Neural progenitor cell (in vitro differentiated cells): Measurements from ENCODE around the gene HDAC8. TPM values are rescaled to one million over a fixed set of nuclear protein-coding genes. Genes with fewer than 3 reads are reported as not detected.

ENCODE experiments used
- DNase-seq: peaks from one replicate; pipeline ENCODE4 v3.0.0-alpha.2; 2016; ENCODE audit warnings: low spot score
- H2AFZ ChIP-seq: fragments of 200-600 bp; sonication (generic); replicated peaks from 2 replicates; pipeline ENCODE4 v1.6.1; 2016; ENCODE audit warnings: antibody characterized with exemption
- H3F3A ChIP-seq: fragments of 200-600 bp; sonication (generic); 2 replicates; pipeline ENCODE4 v1.6.1; 2016; ENCODE audit warnings: antibody characterized with exemption, low read depth
- H3K27ac ChIP-seq: fragments of 200-600 bp; sonication (generic); 2 replicates; pipeline ENCODE4 v1.5.1; 2016; ENCODE audit warnings: mild to moderate bottlenecking
- H3K27me3 ChIP-seq: fragments of 200-600 bp; sonication (generic); 2 replicates; pipeline ENCODE4 v1.6.1; 2016; ENCODE audit warnings: mild to moderate bottlenecking, moderate library complexity
- H3K36me3 ChIP-seq: fragments of 200-600 bp; sonication (generic); 2 replicates; pipeline ENCODE4 v1.5.1; 2016
- H3K4me1 ChIP-seq: fragments of 200-600 bp; sonication (generic); 2 replicates; pipeline ENCODE4 v1.6.1; 2016; ENCODE audit warnings: mixed run types
- H3K4me2 ChIP-seq: fragments of 200-600 bp; sonication (generic); 2 replicates; pipeline ENCODE4 v1.6.1; 2016
- H3K4me3 ChIP-seq: fragments of 200-600 bp; sonication (generic); 2 replicates; pipeline ENCODE4 v1.5.1; 2016
- H3K79me2 ChIP-seq: fragments of 200-600 bp; sonication (generic); 2 replicates; pipeline ENCODE4 v1.6.1; 2016; ENCODE audit warnings: low read depth
- H3K9ac ChIP-seq: fragments of 200-600 bp; sonication (generic); 2 replicates; pipeline ENCODE4 v1.6.1; 2016
- H3K9me3 ChIP-seq: fragments of 200-600 bp; sonication (generic); 2 replicates; pipeline ENCODE4 v1.5.1; 2016; ENCODE audit warnings: low read depth
- H4K20me1 ChIP-seq: fragments of 200-600 bp; sonication (generic); 2 replicates; pipeline ENCODE4 v1.6.1; 2016; ENCODE audit warnings: low read depth
- H3K27ac Mint-ChIP-seq: 3 replicates; pipeline ENCODE4 v1.8.0; 2021; ENCODE audit warnings: mixed read lengths
- H3K27me3 Mint-ChIP-seq: 2 replicates; pipeline ENCODE4 v1.8.0; 2022; ENCODE audit warnings: low read depth, mild to moderate bottlenecking, inconsistent platforms, moderate library complexity, mixed read lengths; ENCODE audit not compliant: insufficient read depth
- H3K36me3 Mint-ChIP-seq: 3 replicates; pipeline ENCODE4 v1.8.0; 2021; ENCODE audit warnings: mixed read lengths
- H3K4me1 Mint-ChIP-seq: 3 replicates; pipeline ENCODE4 v1.8.0; 2021; ENCODE audit warnings: mixed read lengths
- H3K4me3 Mint-ChIP-seq: 3 replicates; pipeline ENCODE4 v1.8.0; 2021; ENCODE audit warnings: mild to moderate bottlenecking, moderate library complexity, mixed read lengths
- H3K9me3 Mint-ChIP-seq: 3 replicates; pipeline ENCODE4 v1.8.0; 2020; ENCODE audit warnings: mixed read lengths
- EZH2 ChIP-seq: fragments of 200-600 bp; sonication (generic); IDR thresholded peaks from 2 replicates; pipeline ENCODE4 v1.6.1; 2017; ENCODE audit warnings: antibody characterized with exemption, mild to moderate bottlenecking, moderate library complexity
- EZH2phosphoT487 ChIP-seq: fragments of 200-600 bp; sonication (generic); IDR thresholded peaks from 2 replicates; pipeline ENCODE4 v1.6.1; 2017; ENCODE audit warnings: antibody characterized with exemption
- total RNA-seq: library from RNA; depleted of rRNA; stranded (reverse); fragments of >200 nt; gene quantifications from 2 replicates; pipeline ENCODE4 v1.2.3, GENCODE V29; 2015; ENCODE audit warnings: low replicate concordance
- TF ChIP-seq, protein P1 (sequence below): fragments of 200-600 bp; sonication (generic); IDR thresholded peaks from 2 replicates; pipeline ENCODE4 v1.5.1; 2017; ENCODE audit warnings: antibody characterized with exemption, mild to moderate bottlenecking

The HDAC8 gene
- total RNA-seq, 1 donor from 2014 or later, result 37.8 TPM

DNA sequence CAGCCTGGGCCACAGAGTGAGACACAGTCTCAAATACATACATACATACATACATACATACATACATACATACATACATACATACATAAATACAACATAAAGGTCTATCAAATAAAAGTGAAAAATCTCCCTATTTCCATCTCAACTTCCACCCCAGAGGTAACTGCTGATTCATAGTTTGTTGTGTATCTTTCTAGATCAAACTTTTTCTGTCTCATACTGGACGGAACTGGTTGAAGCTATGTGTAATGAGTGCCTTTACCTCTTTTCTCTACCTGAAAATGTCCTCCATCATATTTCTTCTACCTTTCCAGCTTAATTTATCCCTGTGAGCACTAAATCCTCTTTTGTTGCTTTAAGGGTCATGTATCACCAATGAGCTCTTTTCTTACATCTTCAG, 102.5 kb downstream of the HDAC8 start:
- Histone ChIP-seq H3K9ac (no peak overlapping the region), H4K20me1 (no peaks in the 10 kb centered on the region), H3K27ac (no peak overlapping the region), H2AFZ (no peak overlapping the region), H3K27me3 (no peaks in the 10 kb centered on the region), H3K4me1 (no peaks in the 10 kb centered on the region), H3K9me3 (no peaks in the 10 kb centered on the region), H3K79me2 (no peaks in the 10 kb centered on the region), H3F3A (no peaks in the 10 kb centered on the region), H3K4me2 (no peak overlapping the region), H3K4me3 (no peak overlapping the region), H3K36me3 (peaks cover 2% of the 10 kb centered on the region)
- TF ChIP-seq EZH2, result no peak
- TF ChIP-seq EZH2phosphoT487, result no peak
- TF ChIP-seq, protein P1, sequence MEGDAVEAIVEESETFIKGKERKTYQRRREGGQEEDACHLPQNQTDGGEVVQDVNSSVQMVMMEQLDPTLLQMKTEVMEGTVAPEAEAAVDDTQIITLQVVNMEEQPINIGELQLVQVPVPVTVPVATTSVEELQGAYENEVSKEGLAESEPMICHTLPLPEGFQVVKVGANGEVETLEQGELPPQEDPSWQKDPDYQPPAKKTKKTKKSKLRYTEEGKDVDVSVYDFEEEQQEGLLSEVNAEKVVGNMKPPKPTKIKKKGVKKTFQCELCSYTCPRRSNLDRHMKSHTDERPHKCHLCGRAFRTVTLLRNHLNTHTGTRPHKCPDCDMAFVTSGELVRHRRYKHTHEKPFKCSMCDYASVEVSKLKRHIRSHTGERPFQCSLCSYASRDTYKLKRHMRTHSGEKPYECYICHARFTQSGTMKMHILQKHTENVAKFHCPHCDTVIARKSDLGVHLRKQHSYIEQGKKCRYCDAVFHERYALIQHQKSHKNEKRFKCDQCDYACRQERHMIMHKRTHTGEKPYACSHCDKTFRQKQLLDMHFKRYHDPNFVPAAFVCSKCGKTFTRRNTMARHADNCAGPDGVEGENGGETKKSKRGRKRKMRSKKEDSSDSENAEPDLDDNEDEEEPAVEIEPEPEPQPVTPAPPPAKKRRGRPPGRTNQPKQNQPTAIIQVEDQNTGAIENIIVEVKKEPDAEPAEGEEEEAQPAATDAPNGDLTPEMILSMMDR, result no peak
- no peak for DNase-seq
- H3K36me3 Mint-ChIP-seq, result peaks cover 6% of the 10 kb centered on the region
- no peak overlapping the region for H3K4me3 Mint-ChIP-seq
- H3K27ac Mint-ChIP-seq, result no peak overlapping the region
- no peaks in the 10 kb centered on the region for H3K27me3 Mint-ChIP-seq
- peaks cover 6% of the 10 kb centered on the region for H3K9me3 Mint-ChIP-seq
- no peaks in the 10 kb centered on the region for H3K4me1 Mint-ChIP-seq

DNA sequence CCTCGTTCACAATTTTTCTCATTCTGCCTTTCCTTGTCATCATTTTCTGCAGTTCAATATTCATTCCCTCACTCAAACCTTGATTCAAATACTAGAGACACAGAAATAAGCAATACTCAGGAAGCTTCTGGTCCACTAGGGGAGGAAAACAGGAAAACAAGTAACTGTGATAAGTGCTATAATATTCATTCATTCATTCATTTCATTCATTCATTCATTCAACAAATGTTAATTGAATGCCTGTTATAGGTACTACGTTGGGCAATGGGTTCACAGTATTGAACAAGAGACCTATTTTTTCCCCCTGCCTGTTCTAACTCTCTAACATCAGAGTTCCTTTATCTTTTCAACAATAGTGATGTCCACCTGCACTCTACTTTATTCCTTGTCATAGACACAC, 104.0 kb downstream of the HDAC8 start:
- Mint-ChIP-seq H3K27ac (no peak overlapping the region), H3K36me3 (peaks cover 6% of the 10 kb centered on the region), H3K27me3 (no peaks in the 10 kb centered on the region), H3K9me3 (peaks cover 6% of the 10 kb centered on the region), H3K4me1 (no peaks in the 10 kb centered on the region), H3K4me3 (no peak overlapping the region)
- H3K4me3 ChIP-seq, result no peak overlapping the region
- no peak for DNase-seq
- H4K20me1 ChIP-seq, result no peaks in the 10 kb centered on the region
- H3K36me3 ChIP-seq, result peaks cover 2% of the 10 kb centered on the region
- no peak for TF ChIP-seq EZH2phosphoT487
- no peak for TF ChIP-seq EZH2
- TF ChIP-seq, protein P1, result no peak
- H3K27ac ChIP-seq, result no peak overlapping the region
- H3K9me3 ChIP-seq, result no peaks in the 10 kb centered on the region
- no peak overlapping the region for H3K9ac ChIP-seq
- no peak overlapping the region for H2AFZ ChIP-seq
- H3F3A ChIP-seq, result no peaks in the 10 kb centered on the region
- no peaks in the 10 kb centered on the region for H3K79me2 ChIP-seq
- no peaks in the 10 kb centered on the region for H3K27me3 ChIP-seq
- no peak overlapping the region for H3K4me2 ChIP-seq
- H3K4me1 ChIP-seq, result no peaks in the 10 kb centered on the region

DNA sequence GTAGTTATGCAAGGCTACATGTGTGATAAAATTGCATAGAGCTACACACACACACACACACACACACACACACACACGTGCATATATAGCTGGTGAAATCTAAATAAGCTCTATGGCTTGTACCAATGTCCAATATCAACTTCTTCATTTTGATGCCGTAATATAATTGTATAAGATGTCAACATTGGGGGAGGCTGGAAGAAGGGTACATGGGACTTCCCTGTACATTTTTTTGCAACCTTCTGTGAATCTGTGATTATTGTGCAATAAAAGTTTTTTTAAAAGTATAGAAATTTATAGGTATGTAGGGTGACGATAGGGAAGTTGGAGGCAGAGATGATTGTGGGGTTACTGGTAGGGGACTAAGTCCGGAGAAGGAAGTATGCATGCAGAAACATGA, 105.5 kb downstream of the HDAC8 start:
- H3K36me3 Mint-ChIP-seq, result peaks cover 4% of the 10 kb centered on the region
- H3K27ac Mint-ChIP-seq, result no peak overlapping the region
- TF ChIP-seq EZH2 (no peak), EZH2phosphoT487 (no peak)
- TF ChIP-seq, protein P1, result no peak
- H3K9ac ChIP-seq, result no peak overlapping the region
- H3K9me3 Mint-ChIP-seq, result peaks cover 4% of the 10 kb centered on the region
- no peaks in the 10 kb centered on the region for H3K4me1 ChIP-seq
- no peaks in the 10 kb centered on the region for H3K9me3 ChIP-seq
- H3K36me3 ChIP-seq, result peaks cover 2% of the 10 kb centered on the region
- no peaks in the 10 kb centered on the region for H4K20me1 ChIP-seq
- H3K4me2 ChIP-seq, result no peak overlapping the region
- no peaks in the 10 kb centered on the region for H3F3A ChIP-seq
- no peaks in the 10 kb centered on the region for H3K79me2 ChIP-seq
- no peak overlapping the region for H3K4me3 ChIP-seq
- no peaks in the 10 kb centered on the region for H3K4me1 Mint-ChIP-seq
- no peak overlapping the region for H2AFZ ChIP-seq
- H3K27ac ChIP-seq, result no peak overlapping the region
- H3K27me3 ChIP-seq, result no peaks in the 10 kb centered on the region
- DNase-seq, result no peak
- no peaks in the 10 kb centered on the region for H3K27me3 Mint-ChIP-seq
- H3K4me3 Mint-ChIP-seq, result no peak overlapping the region

DNA sequence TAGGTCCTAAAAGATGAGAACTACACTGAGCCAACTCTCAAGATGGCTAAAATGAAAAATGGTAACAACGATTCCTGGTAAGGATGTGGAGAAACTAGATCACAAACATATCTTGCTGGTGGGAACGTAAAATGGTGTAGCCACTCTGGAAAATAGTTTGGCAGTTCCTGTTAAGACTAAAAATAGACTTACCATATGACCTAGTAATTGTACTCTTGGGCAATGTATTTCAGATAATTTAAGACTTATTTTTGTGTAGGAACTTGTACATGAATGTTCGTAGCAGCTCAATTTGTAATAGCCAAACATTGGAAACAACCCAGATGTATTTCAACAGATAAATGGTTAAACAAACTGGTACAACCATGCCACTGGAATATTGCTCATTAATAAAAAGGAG, 106.2 kb downstream of the HDAC8 start:
- H3K4me1 ChIP-seq, result no peaks in the 10 kb centered on the region
- no peak overlapping the region for H3K27ac ChIP-seq
- H3K36me3 Mint-ChIP-seq, result peaks cover 8% of the 10 kb centered on the region
- no peaks in the 10 kb centered on the region for H3K4me1 Mint-ChIP-seq
- no peaks in the 10 kb centered on the region for H3K79me2 ChIP-seq
- H3K4me2 ChIP-seq, result no peak overlapping the region
- no peaks in the 10 kb centered on the region for H3F3A ChIP-seq
- no peaks in the 10 kb centered on the region for H3K9me3 ChIP-seq
- no peak overlapping the region for H2AFZ ChIP-seq
- no peak overlapping the region for H3K4me3 Mint-ChIP-seq
- no peaks in the 10 kb centered on the region for H3K27me3 ChIP-seq
- no peak for DNase-seq
- no peak overlapping the region for H3K4me3 ChIP-seq
- peaks cover 4% of the 10 kb centered on the region for H3K9me3 Mint-ChIP-seq
- H3K9ac ChIP-seq, result no peak overlapping the region
- no peaks in the 10 kb centered on the region for H4K20me1 ChIP-seq
- H3K36me3 ChIP-seq, result peaks cover 2% of the 10 kb centered on the region
- no peak for TF ChIP-seq EZH2phosphoT487
- TF ChIP-seq EZH2, result no peak
- TF ChIP-seq, protein P1, result no peak
- peaks cover 2% of the 10 kb centered on the region for H3K27me3 Mint-ChIP-seq
- no peak overlapping the region for H3K27ac Mint-ChIP-seq
